SH-SY5Y (cell line): ENCODE measurements around the gene GP5.

Source experiments
- GATA2 ChIP-seq: IDR thresholded peaks from 2 replicates; pipeline ENCODE4 v1.6.1; 2011; ENCODE audit warnings: mild to moderate bottlenecking, low read depth, low read length
- GATA3 ChIP-seq: IDR thresholded peaks from 2 replicates; pipeline ENCODE4 v1.6.1; 2011; ENCODE audit warnings: low read depth, mild to moderate bottlenecking, low read length, moderate library complexity

Gene GP5

DNA sequence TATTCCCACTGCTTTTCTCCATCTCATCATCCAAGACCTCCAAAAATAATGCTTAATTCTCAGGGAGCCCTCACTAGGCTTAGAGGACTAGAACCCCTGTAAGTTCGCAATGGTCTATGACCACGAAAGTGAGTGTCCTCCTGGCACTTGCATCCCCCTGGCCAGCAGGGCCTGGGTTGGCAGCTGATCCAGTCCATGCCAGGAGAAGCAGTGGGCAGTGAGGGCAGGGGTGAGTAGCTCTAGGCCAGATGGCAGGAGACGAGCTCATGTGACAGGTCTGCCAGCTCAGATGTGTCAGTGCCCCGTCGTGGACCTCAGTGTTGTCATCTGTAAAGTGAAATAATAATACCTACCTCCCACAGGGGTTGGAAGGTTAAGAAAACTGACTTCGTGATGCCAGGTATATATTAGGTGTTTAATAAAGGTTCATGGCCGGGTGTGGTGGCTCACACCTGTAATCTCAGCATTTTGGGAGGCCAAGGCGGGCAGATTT lies 11.1 kb downstream of the GP5 start:
- TF ChIP-seq GATA2 (no peak), GATA3 (no peak)

DNA sequence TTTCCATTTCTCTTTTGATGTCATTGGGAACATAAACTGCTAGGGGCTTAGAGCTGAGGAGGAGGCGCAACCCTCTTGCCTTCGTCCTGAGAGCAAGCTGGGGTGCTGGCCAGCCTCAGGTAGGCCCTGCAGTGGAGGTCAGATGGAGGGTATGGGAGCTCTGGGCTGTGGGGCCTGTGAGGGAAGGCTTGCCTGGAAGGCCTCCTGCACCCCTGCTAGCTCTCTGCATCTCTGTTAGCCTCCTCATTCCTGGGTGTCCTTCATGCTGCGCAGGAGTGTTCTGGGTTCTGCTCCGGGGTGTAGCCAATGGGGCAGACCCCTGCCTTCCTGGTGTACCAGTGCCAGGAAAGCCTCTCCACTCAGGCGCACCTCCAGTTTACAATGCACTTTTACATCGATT lies 11.8 kb downstream of the GP5 start:
- TF ChIP-seq GATA3 = no peak
- TF ChIP-seq GATA2 = no peak

DNA sequence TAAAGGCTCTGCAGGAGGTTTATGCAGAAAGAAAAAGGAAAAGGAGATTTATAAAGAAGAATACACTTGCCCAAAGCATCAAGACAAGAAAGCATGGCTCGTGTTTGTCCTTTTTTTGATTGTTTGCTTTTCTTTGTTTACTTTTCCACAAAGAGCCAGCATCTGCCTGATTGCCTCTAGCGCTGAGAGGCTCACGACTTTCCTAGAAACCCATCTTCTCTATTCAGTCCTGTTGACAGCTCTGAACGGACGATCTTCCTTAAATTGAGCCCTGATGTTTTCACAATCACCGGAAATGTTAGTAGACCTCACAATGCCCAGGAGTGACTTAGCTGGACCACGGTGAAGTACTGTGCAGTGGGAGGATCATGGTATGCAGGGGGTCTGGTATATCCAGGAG lies 12.4 kb downstream of the GP5 start:
- TF ChIP-seq GATA2 (no peak), GATA3 (no peak)

DNA sequence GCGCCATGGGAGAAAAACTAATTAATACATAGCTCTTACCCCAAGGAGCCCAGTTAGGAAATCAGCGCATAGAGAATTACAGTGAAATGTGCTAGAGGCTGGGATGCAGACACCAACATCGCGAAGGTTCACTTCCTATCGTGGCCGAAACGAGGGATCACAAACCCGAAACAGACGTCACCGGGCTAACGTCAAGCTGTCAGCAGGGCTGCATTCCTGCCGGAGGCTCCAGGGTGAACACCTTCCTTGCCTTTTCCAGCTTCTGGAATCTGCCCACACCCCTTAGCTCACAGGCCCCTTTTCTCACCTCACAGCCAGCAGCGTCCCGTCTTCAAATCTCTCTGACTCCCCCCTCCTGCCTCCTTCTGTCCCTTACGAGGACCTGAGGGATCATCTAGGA lies 13.0 kb downstream of the GP5 start:
- no peak for TF ChIP-seq GATA2
- no peak for TF ChIP-seq GATA3

DNA sequence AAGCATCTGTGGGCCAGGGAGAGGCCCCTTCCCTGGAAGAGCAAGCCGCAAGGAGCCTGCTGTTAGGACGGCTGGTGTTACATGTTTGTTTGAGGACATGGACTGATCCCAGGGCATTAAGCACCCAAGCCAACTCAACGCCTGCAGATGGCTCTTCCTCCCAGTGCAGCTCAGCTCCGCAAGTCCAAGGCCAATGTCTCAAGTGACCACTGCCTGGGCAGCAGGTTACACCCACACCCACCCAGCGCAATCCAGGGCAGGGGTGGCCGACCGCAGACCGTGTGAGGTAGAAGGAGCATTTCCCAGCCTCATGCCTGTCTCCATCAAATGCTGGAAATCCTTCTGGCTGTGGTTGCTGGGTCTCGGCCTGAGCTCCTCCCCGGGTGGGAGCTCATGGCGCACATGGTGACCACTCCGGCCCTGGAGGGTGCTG lies 14.5 kb downstream of the GP5 start:
- no peak for TF ChIP-seq GATA2
- no peak for TF ChIP-seq GATA3

DNA sequence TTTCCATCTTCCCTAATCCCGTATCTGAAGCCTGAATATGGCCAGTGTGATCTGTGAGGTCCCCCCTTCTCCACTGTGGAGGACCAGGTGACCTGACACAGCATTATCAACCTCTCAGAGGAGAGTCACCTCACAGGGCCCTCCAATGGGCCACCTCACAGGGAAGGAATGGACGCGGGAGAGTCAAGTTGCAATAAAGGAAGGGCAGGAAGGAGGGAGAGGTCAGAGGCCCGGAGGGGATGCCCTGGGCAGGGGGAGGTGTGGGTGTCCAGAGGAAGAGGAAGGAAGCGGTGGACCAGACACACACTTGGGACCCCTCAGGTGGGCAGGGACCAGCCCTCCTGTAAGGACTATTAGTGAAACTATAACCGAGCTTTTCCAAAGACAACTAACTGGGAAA lies 14.9 kb downstream of the GP5 start:
- no peak for TF ChIP-seq GATA3
- no peak for TF ChIP-seq GATA2

DNA sequence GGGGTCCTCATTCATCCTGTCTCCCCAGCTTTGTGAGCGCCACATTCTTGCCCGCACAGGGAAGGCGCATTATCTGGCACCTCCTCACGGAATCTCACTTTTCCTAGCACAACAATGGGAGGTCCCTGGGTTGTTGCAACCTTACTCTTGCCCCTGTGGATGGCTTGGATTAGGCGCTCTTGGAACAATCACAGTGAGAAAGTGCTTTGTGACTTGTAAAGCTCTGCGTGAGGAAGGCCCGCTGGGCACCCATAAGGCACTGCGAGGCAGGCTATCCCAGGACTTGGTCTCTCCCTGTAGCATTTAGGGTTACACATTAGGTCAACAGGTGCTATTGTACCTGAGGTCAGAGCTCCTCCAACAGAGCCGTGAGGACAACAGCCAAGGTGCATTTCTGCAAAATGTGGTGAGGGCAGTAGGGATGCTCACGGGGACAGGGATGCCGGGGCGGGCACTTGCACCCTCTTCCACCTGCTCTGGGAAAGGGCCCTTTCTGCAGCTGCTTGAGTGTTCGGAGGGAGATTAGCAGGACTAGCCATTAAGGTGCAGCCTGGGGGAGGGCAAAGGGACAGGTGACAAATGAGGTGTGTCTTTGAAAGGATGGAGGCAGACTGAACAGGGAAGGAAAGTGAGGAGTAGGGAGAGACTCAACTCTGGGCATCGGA lies 15.7 kb downstream of the GP5 start:
- TF ChIP-seq GATA2 (no peak), GATA3 (no peak)

DNA sequence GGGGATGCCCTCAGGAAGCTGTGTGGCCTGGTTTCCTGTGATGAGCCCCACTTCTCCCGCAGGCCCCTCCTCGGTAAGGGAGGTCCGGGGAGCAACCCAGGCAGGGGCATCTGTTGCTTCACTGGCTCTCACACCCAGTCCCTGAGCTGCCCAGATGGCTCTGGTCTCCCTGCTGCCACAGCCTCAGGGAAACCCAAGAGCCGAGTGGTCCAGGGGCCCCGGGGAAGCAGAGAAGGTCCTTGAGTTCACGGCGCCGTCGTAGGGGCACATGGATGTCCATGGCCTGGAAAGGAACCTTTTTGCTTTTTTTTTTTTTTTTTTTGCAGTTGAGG lies 16.2 kb downstream of the GP5 start:
- TF ChIP-seq GATA2 = no peak
- no peak for TF ChIP-seq GATA3

DNA sequence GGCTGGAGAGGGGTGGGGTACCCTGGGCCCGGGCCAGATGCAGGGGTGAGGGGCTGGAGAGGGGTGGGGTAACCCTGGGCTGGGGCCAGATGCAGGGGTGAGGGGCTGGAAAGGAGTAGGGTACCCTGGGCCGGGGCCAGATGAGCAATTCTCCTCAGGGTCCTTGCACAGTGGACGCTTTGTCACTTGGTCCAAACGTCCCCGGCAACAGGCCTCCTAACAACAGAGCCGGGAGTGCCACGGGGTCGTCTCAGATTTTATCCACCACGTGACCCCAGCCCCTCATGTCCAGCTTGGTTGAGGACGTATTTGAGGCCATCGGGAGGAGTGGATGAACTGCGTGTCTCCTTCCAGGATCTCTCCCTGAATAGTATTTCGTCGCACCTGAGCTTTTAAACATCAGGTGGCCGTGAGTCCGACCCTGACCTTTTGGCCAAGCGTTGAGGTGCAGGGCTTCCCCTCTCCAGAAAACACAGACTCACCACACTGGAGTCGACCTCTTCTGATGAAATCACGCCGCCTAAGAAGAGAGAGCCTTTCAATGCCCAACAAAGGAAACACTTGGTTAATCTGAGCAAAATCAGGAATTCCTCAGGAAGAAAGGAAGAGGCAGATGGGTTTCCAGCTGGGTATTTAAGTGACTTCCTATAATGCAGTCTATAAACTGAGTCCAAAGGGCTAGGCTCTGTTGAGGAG lies 16.7 kb downstream of the GP5 start:
- TF ChIP-seq GATA2 = no peak
- no peak for TF ChIP-seq GATA3

DNA sequence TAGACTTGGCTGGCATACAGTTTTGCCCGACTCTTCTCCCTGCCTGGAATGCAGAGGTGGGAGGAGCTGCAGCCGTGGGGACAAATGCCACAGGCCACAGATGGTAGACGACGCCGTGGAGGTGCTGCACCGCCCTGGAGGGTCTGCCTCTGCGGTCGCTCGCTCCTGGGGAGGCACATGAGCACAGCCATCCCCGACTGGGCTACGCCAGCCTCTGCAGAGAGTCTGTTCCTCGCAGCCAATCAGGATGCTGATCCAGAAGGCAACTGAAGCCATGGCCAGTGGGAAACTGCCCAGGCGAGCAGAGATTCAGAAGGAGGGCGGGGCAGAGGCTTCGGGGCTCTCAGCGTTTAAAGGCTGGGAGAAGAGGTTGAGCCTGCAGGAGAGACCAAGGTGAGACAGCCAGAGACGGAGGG lies 17.6 kb downstream of the GP5 start:
- TF ChIP-seq GATA3 (no peak), GATA2 (no peak)

DNA sequence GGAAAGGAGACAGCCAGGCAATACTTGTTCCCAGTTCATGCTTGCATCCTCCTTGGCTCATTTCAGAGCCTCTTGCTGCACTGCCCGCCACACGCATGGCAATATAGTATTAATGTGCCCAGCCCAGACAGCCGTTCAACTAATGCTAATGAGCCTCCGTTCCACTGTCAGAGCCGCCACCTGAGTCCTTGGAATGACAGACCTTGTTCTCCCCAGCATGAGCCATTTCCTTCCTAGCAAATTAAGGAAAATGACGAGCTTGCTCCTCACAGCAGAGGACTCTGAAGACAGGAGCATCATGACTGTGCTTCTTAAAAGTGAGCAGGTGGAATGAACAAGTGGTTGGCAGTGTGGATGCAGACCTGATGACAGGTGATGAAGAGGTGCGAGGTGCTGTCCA lies 18.7 kb downstream of the GP5 start:
- TF ChIP-seq GATA2 (no peak), GATA3 (no peak)

DNA sequence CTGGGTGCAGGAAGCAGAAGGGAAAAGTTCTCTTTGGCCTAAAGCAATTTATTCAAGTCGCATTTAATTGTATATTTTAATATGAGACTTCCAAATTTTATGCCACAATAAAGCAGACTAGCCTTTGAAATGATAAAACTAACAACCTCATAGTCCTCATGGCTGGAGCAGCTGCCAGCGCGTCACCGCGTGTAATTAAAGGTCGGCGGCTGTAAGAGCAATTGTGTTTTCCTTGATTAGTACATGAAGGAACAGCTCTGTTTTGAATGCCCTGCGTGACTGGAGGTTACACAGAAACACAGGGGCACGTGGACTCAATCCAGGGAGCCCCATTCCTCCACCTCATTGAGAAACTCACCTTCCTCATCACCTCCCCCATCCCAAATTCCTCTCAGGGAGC lies 19.4 kb downstream of the GP5 start:
- no peak for TF ChIP-seq GATA3
- no peak for TF ChIP-seq GATA2

DNA sequence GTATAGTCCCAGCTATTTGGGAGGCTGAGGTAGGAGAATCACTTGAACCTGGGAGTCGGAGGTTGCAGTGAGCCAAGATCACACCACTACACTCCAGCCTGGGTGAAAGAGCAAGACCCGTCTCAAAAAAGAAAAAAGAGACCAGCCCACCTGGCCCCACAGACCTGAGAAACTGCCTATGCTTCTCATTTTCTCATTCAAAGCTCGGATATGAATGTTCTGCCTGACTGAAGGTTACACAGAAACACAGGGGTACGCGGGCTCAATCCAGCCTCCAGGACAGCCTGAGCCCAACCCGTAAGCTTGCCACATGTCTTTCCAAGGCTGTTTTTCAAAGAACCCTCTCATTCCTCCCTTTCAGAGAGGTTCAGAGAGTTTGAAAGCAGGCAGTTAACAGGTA lies 19.8 kb downstream of the GP5 start:
- no peak for TF ChIP-seq GATA2
- TF ChIP-seq GATA3 = no peak

DNA sequence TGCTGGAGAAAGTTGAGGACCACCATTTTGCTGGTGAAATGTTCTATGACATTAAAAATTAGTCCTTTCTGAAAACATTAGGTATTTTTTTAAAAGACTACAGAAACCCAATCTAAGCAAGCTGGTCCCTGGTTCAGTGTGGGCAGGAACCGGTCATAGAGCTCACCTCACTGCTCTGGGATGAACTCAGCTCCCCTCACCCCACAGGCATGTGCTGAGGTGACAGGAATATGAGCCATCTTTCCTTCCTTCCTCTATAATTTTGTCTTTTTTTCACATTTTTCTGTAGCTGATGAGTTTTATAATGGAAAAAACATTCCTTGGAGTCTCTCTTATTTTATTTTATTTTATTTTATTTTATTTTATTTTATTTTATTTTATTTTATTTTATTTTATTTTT lies 21.4 kb downstream of the GP5 start:
- no peak for TF ChIP-seq GATA2
- TF ChIP-seq GATA3 = no peak

DNA sequence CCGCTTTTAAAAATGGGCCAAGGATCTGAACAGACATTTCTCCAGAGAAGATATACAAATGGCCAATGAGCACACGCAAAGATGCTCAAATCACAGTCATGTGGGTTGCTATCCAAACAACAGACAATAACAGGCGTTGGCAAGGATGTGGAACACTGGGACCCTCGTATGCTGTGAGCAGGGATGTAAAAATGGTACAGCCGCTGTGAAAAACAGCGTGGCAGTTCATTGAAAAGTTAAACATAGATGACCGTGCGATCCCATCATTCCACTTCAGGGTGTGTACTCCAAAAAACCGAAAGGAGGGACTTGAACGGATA lies 22.9 kb downstream of the GP5 start:
- TF ChIP-seq GATA2 = no peak
